ENCODE data around the gene LIPT1.
"Not testable (repeated sequence)": the region's sequence is repeated elsewhere in the genome, so short reads cannot be mapped to it uniquely, and the experiment has no call there.

The LIPT1 gene

GRCh38 chr2:99184811-99185210 lies 30.0 kb downstream of the LIPT1 start:
- no peak for TF ChIP-seq CTCF (IDR thresholded peaks at IDR 0.05; ENCODE audit: low read depth, low read length)
- Histone ChIP-seq H3K4me1 (no peaks in the 10 kb centered on the region), H3K27me3 (no peaks in the 10 kb centered on the region), H3K9me3 (no peaks in the 10 kb centered on the region), H3K4me3 (ENCODE audit: low read depth, low read length) (no peak overlapping the region), H3K36me3 (no peaks in the 10 kb centered on the region)
- DNase-seq = no peak

DNA sequence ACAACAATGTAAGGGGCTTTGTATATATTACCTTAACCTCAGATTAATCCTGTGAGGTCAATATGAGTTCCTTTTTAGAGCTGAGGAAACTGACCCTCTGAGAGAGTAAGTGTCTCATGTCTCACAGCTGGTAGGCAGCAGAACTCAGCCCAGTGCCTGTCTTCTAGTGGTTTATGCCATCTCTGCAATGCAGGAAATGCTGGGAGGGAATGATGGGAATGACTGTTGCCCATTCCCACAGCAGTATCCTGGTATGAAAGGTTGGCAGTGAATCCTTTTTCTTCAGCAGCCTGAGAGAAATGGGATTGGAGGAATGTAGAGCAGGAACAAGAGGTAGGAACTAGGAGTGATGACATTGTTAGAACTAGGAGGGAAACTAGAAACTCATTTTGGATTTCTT lies 32.2 kb downstream of the LIPT1 start:
- no peak for DNase-seq
- no peak for TF ChIP-seq CTCF (IDR thresholded peaks at IDR 0.05; ENCODE audit: low read depth, low read length)
- no peak overlapping the region for H3K4me3 ChIP-seq (ENCODE audit: low read depth, low read length)
- H3K4me1 ChIP-seq = no peaks in the 10 kb centered on the region
- H3K9me3 ChIP-seq = no peaks in the 10 kb centered on the region
- H3K27me3 ChIP-seq = no peaks in the 10 kb centered on the region
- H3K36me3 ChIP-seq = peaks cover 4% of the 10 kb centered on the region; the same call in 1 of the 2 replicates

DNA sequence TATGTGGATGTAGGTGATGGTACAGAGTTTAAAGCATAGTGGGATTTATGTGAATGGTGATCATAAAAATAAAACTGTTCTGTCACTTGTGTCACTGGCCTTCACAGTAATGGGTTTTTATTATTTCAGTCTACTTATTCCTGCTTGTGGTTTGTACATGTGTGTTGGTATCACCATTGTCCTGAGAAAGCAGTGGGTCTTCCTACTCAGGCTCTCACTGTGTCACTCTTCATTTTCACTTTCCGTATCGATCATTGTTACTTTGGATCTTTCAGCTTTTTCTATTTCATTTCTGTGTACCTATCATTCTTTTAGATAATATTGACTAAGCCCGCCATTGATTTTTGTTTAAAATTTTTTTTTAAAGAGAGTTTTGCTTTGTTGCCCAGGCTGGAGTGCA lies 33.6 kb downstream of the LIPT1 start:
- no peaks in the 10 kb centered on the region for H3K4me1 ChIP-seq
- H3K9me3 ChIP-seq = no peaks in the 10 kb centered on the region
- H3K27me3 ChIP-seq = no peaks in the 10 kb centered on the region
- peaks cover 12% of the 10 kb centered on the region; the same call in 1 of the 2 replicates for H3K36me3 ChIP-seq
- TF ChIP-seq CTCF (IDR thresholded peaks at IDR 0.05; ENCODE audit: low read depth, low read length) = no peak
- no peak overlapping the region for H3K4me3 ChIP-seq (ENCODE audit: low read depth, low read length)
- no peak for DNase-seq

DNA sequence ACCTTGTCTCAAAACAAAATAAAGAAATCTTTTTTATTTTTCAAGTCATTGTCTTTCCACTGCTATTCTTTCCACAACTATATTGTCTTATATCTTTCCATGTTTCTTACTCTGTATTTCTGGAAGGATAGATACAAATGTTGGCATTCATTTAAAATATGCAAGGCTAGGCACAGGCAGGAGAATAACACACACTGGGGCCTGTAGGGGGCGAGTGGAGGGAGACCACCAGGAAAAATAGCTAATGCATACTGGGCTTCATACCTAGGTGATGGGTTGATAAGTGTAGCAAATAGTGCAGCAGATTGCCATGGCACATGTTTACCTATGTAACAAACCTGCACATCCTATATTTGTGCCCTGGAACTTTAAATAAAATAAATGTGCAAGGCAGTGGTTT lies 35.8 kb downstream of the LIPT1 start:
- Histone ChIP-seq H3K4me3 (ENCODE audit: low read depth, low read length) (no peak overlapping the region), H3K4me1 (no peaks in the 10 kb centered on the region), H3K27me3 (no peaks in the 10 kb centered on the region), H3K9me3 (no peaks in the 10 kb centered on the region), H3K36me3 (peaks cover 12% of the 10 kb centered on the region; the same call in 1 of the 2 replicates)
- DNase-seq = no peak
- TF ChIP-seq CTCF (IDR thresholded peaks at IDR 0.05; ENCODE audit: low read depth, low read length) = peak; percentile 10; the same call in 1 of the 2 replicates

- peaks cover 12% of the 10 kb centered on the region; the same call in 1 of the 2 replicates for H3K36me3 ChIP-seq
- not testable (repeated sequence) for H3K4me3 ChIP-seq (ENCODE audit: low read depth, low read length); DNase-seq
These were observed 37.6 kb downstream of the LIPT1 start for GRCh38 chr2:99192364-99192763.

GRCh38 chr2:99198103-99198841 lies 43.5 kb downstream of the LIPT1 start:
- no peaks in the 10 kb centered on the region for H3K36me3 ChIP-seq
- no peaks in the 10 kb centered on the region for H3K9me3 ChIP-seq
- no peak for DNase-seq
- no peak overlapping the region for H3K4me3 ChIP-seq (ENCODE audit: low read depth, low read length)
- H3K4me1 ChIP-seq = no peaks in the 10 kb centered on the region
- no peaks in the 10 kb centered on the region for H3K27me3 ChIP-seq
- no peak for TF ChIP-seq CTCF (IDR thresholded peaks at IDR 0.05; ENCODE audit: low read depth, low read length)

More at GRCh38 chr2:99192364-99192763, 37.6 kb downstream of the LIPT1 start:
- H3K9me3 ChIP-seq, H3K27me3 ChIP-seq, H3K4me1 ChIP-seq: not testable (repeated sequence)

Measured in BE2C (cell line).